Activated CD8-positive, alpha-beta memory T cell treated with anti-CD3 and anti-CD28 coated beads, Interleukin-2, amount 50 U/mL, for 1 hour (primary cell): ENCODE measurements around the gene UPP2.

ENCODE experiments used
- DNase-seq: peaks from one replicate; pipeline ENCODE4 v3.0.0-alpha.2; 2020; ENCODE audit errors: extremely low read depth

Gene UPP2

DNA sequence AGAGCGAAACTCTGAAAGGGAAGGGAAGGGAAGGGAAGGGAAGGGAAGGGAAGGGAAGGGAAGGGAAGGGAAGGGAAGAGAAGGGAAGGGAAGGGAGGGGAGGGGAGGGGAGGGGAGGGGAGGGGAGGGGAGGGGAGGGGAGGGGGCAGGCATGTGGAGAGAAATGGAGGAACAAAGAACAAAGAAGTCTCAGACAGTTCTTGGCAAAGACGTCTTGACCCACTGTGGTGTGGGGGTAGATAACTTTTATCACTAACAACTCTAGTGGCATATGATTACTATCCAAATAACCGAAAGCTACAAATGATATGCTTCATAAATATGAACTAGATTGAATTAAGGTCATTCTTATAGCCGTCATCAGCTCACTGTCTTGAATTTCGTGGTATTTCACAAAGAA lies 3.2 kb downstream of the UPP2 start:
- DNase-seq = no peak

DNA sequence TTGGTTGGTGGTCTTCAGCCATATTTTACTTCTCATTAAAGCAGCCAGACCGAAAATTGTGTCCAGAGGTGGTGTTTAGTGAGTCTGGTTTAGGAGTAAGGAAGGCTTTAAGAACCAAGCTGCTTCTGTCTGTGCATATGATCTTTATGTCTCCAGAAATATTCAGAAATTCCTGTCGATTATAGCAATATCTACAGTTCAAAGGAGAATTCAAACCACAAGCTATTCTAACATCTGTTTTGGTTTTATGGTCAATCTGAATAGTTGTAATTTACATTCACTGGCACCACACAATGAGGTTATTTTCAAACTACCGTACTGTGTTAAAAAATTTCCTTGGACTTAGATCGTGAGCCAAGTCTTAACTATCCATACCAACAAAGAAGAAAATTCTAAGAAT lies 11.3 kb downstream of the UPP2 start:
- no peak for DNase-seq

DNA sequence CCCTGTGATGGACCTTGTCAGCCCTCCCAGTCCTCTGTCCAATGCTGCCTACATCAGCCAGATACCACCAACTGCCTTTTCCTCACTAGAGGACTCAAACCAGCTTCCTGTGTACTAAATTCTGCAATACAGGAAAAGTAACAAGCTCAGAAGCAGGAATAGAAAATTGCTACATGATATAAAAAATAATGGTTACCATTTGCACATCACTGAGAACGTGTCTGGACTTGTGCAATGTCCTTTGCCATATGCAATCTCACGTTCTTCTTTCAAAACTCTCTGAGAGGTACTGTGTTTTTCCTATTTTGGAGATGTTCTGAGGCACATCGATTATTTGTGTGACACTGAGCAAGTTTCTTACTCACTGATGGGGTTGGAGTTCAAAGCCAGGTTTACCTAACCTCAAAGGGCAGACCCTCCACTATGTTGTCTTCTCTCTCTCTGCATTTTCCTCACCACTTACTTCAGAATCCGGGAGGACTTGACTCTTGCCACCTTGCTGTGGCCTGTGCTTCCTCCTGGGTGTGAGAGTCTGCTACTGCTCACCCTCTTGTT lies 12.1 kb downstream of the UPP2 start:
- no peak for DNase-seq

DNA sequence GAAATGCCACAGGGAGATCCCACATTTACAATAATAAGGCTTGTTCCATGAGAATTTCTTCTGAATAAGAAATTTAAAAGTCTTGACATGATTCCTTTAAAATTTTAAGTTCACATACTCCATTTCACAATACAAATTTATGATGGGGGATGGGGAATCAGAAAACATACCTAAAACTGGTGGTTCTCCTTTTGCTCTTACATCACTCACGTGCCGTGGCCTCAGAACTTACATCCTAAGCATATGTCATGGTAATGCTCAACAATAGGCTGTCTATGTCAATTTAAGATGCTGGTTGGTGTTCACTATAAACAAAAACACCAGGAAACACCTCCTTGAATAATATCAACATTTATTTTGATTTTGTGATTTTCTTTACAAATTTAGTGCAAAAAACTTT lies 12.8 kb downstream of the UPP2 start:
- DNase-seq = no peak

DNA sequence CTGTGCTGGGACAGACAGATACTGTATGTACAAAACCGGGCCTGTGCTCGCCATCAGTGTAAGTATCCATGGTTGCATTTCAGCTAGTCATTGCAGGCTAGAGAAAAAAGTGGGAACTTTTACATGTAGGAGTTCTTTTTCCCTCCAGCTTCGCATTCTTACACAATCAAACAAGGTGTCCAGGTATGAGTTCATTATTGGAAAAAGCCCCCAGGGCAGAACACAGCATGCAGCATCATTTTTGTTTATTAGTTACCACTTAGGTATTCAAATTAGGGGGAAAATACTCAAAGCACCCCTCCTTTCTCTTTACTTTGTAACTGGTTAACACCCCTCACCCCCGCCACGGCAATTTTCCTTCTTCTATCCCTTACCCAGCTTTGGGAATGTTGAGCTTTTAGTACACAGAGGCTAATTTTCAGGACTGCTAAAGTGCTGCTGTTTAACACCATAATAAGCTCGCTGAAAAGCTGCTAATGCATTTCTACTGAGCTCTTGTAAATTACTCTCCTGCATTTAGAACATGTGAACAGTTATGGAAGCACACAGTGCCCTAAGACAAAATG lies 13.6 kb downstream of the UPP2 start:
- no peak for DNase-seq

DNA sequence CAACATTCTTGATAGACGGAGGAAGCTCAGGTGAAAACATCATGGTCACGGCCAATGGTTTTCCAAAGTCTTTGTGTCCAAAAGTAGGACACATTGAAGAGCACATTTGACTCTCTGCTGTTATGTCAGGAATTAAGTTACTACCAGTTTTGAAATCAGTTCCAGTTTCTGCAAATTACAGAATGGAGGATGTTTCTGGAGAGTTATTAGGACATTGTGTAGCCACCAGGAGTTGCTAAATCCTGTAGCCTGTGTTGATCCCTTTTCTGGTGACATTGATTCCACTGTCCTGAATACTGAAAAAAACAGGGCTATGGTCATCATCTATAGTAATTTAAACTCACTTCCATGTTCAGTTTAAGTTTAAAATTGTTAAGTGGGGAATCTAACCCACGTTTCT lies 15.3 kb downstream of the UPP2 start:
- no peak for DNase-seq

DNA sequence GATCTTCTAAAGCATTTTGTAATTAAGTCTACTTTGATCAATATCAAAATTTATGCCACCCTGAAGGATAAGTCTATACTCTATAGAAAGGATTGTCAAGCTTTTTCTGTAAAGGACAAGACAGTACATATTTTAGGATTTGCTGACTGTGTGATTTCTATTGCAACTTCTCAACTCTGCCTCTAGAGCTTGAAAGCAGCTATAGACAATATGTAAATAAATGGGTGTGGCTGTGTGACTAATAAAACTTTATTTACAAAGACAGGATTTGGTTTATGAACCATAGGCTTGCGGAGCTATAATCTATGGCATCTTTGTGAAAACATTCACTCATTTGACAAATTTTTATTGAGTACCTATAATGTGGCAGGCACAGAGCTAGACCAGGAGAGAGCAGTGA lies 18.4 kb downstream of the UPP2 start:
- no peak for DNase-seq

DNA sequence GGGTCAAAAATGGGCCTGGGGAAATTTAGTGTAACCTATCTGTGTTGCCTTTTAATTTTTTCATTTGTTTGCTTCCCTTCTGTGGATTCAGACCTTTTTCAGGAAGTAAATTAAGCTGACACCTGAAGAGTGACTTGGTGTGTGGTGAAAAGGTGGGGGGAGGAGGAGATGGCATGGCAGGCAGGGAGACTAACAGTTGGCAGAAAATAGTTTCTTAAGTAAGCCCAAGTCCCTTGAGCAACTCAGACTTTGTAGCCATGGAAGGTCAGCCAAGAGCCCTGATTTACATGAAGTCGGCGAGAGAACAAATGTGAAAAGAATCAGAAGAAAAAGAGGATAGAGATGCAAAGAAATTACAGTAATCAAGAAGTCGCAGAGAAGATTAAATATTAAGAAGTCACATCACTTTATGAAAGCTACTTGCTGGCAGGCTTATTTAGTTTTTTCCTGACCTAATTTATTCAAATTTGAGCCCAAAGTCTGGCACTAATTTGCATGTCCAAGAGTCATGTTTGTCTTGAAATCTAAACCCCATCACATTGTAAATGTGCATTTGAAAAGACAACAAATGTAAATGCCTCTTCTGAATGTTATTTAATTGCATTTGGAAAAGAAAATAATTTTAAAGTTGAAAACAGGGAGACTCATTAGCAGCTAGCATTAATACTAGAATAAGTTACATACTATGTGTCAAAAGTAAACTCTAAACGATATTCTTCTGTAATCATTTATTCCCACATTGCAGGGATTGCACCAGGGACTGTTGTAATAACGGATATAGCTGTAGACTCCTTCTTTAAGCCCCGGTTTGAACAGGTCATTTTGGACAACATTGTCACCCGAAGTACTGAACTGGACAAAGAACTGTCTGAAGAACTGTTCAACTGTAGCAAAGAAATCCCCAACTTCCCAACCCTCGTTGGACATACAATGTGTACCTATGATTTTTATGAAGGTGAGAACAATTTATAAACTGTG lies 19.3 kb downstream of the UPP2 start:
- DNase-seq = no peak

DNA sequence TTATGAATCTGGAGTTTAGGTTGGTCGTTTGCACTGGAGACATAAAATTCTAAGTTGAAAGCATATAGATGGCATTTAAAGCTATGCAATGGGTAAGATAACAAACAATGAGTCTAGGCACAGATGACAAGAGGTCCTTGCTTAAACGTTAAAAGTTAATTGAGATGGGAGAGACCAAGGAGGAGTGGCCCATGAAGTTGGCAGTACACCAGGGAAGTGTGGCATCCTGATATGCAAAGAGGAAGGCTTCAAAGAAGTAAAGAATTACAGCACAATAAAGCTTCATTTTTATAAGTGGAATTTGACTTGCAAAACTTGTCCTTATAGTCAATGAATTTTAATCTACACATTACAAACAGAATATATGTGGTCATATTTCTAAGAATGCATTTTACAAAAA lies 23.2 kb downstream of the UPP2 start:
- DNase-seq = no peak

DNA sequence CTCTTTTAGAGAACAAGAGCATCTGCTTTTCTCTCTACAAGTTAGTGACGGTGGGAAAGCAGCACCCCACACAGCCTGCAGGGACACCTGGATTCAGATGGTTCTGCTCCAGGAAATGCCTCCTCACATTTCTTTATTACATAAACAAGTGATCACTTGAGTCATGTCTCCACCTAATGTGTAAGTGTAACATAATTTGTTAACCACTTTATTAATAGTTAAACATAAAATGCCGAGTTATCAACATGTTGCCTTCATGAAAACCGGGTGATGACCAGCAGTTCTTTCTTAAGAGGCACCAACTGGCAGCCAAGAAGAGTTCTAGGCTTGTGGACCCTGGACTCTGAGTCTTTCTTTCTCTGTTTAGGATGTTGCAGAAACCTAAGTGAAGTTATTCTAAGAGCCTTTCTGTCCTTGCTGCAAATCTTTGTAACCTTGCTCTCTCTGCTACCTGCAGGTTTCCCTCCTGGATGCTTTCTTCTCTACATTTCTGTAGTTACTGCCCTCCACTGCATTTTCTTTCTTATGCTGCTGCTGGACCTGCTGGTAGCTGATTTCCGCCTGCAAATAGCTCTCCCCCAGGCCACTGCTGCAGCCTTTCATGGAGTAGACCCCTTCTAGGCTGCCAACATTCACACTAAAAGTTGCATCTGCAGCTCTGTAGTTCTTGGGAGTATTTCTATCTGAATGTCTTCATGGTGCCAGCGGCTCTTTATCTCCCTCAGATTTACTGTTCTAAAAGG lies 24.3 kb downstream of the UPP2 start:
- DNase-seq = no peak

DNA sequence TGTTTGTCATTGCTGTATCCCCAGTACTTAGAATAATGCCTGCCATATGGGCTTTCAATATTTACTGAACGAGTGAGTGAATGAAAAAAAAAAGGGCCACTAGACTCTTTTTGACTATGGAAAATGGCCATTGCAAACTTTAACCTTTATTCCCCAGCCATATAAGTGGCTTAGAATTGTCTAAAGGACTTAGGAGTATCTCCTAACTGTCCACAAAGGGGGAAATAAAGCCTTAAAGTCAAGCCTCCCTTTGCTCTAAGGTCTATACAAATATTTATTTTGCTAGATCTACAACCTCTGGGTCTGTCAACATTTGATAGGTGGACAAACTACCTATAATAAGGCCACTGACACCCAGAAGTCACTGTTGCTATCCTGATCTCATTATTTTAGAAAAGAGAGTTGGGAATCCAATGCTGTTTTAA lies 25.7 kb downstream of the UPP2 start:
- no peak for DNase-seq

DNA sequence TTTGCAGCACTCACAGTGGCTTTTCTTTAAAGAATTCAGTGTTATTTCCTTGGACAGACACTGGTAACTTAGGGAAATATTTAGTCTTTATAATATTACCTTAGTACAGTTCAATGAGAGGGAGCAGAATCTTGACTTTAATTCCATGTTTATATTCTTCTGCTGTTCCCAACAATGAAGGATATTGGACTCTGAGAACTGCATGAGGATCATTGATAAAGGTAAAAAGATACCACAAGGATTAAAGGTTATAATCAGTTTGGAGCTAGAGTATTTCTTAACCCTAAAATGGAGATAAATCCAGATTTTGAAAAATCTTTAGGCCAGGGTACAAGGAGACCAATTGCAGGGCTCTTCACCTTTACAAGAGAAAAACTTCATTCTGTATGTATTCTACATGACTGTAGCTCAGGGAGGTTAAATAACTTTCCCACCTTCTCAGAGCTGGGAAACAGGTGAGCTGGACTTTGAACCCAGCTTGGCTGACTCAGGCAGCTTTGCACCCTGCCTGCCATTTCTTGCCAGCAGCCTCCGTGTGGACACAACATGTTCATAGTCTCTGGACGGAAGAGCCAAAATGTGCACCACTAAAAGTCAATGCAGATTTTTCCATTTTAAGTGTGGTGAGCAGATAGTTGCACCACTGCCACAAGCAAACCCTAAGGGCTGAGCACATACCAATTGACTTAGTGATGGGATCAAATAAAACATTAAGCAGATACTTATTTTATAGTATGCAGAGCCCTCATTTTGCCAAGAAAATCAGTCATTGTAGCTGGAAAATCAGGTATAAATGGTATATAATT lies 26.7 kb downstream of the UPP2 start:
- no peak for DNase-seq

DNA sequence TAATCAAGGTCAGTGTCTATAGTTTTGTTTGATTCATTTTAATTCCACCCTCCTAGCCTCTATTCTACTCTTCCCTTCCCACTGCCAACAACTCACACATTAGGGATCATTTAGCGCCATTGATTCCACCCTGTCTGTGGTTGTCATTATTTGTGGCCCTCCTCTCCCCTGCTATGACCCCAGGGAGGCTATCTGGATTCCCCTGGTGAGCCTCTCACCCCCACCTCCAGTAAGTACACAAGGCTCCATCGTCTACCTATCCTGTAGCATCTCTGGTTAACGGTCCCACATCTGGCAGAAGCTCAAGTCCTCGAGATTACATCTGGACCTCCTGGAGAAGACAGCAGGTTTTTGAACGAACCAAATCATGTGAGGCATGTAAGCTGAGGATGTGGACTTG lies 27.4 kb downstream of the UPP2 start:
- no peak for DNase-seq

DNA sequence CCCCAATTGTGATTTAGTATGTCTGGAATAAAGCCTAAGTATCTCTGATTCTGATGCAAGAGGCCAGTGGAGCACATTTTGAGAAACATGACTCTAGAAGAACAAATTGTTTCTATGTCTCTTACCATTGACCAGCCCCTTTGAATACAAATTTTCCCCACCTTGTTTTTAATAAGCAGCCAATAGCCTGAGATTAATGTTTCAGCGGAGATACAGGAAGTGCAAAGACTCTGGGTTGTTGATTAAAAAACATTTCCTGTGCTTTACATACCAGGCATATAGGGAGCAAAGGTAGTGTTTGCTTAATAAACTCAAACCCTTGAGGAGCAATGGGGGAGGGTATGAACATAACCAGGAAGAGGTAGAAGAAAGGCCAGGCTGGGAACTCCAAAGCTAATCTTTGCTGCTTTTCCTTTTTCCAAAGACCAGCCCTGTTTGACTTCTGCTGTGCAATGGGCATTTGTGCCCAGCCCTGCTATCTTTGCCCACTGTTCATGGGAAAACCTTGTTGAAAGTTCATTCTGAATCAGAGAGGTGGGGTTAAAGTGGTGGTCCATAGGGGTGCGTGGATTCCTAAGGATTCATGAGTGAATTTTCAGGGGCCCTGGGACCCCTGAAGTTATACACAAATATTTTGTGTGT lies 29.3 kb downstream of the UPP2 start:
- DNase-seq = no peak

DNA sequence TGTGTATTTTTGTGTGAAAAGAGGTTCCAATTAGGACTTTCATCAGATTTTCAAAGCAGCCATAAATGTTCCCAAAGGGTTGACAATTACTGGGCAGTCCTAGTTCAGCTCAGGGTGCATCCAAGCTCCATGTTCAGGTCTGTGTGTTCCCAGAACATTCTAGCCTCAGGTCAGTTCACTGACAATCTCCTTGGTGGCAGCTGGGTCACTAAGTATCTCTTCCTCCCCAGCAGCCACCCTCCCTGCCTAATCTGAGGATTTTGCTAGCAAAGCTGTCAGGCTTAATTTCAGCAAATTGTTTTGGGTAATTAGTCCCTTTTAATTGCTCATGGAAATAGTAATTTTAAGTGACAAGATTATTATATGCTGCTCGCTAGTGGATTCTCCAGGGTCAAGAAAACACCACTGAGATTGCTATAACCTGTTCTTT lies 29.8 kb downstream of the UPP2 start:
- no peak for DNase-seq

DNA sequence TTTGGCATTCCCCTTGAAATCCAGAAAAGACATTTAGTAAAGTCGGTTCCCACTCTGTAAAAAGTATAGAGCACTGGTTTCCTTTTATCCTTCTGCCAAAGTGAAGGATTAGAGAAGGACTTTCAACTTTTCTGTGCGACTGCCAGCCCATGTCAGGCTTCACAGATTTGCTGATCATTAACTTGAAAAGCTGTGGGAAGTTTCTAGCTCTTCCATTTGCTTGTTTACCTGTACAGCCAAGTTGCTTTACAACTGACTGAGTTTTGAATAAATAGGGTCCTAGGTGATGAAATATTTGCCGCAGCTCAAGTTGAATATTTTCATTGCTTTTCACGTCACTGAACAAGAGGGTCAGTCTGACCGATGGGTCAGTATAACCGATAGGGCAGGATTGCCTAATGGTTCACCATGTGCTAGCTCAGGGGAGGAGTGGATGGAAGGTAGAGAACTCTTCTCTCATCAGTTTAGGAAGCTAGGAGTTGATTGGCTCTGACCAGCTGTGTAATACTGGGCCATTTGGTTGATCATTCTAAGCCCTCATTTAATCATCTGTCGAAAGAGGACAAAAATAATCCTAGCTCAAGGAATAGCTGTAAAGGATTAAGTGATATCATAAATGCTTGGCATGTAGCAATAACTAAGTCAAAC lies 30.4 kb downstream of the UPP2 start:
- DNase-seq = no peak

DNA sequence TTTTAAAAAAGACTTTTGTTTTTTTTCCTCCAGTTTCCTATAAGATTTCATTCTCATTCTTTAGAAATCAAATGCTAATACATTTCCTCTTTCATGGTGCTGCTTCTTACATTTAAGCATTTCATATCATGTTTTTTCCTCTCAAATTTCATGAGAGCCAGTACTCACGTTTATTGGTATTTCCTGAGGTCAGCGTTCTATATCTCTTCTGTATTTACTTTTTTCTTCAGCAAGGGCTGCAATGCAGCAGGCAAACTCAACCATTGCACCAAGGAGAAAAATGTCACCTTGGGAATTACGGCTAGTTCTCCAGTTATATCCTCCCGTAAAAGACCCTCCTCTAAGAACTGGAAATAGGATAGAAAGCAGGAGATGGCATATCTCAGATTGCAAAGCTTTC lies 32.4 kb downstream of the UPP2 start:
- DNase-seq = no peak

DNA sequence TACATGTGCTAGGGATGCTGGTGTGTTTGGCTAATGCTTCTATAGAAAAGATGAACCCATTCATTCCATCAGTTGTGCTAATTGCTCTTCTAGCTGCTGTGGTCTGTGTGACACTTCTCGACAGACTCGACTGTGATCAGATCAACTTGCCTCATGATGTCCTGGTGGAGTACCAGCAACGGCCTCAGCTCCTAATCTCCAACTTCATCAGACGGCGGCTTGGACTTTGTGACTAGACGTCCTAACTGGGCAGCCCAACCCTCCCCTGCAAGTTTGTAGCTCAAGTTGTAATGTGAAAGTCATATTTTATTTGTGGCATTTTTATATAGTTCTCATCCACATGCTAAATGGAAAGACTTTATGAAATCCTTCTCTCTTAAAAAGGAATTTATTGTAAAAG lies 33.0 kb downstream of the UPP2 start:
- DNase-seq = no peak

DNA sequence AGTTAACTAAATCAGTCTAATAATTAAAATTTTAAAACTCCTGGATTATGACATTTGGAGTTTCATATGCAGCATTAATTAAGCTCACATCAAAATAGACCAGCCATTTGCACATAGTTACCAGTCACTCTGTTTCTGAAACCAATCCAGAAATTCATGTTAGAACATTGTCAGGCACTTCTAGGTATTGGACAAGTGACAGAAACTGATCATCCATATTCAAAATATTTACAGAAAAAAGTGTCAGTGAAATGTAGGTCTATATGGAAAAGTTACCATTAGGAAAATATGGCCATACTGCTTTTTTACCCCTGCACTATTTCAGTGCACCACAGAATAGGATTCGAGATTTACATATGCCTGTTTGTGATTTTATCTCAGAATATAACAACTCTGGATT lies 33.4 kb downstream of the UPP2 start:
- DNase-seq = no peak

DNA sequence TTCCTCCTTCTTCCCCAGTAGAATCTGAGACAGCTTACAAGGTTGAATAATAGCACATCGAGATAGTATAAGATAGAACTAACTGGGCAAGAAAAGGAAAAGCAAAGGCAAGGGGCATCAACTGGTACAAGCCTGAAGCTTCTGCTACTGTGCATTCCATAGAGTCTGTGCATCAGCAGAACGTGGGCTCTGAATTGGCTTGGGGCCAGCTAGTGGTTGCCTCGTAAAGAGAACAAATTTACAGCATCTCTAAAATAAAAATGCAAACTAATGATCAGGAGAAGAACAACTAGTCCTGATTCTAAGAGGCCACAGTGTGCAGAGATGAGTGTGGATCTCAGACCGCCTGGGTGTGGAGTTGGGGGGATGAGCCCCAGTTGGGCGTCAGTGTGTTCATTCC lies 36.6 kb downstream of the UPP2 start:
- DNase-seq = no peak

DNA sequence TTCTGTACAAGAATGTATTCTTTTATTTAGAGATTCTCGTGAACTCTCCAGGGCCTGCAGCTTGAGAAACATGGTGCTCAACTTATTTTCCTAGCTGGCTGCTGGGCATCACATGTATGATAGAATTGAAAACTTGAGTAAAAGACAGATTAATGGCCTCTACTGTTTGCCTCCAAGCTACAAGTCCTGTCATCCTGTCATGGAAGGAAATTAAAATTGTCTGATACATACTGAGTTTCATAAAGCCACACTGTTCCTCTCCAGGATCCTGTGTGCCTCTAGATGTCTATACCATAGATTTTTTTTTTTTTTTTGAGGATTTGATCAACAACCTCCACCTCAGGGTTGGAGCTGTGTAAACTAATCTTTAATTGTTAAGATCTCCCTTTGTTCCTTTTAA lies 38.5 kb downstream of the UPP2 start:
- no peak for DNase-seq
